HG02759 (cell line): ENCODE results near the gene RANGRF.
"Not testable (repeated sequence)": the region's sequence is repeated elsewhere in the genome, so short reads cannot be mapped to it uniquely, and the experiment has no call there.

Source experiments
- ATAC-seq: cut with Tn5 transposase; IDR thresholded peaks from one replicate; pipeline ENCODE4 v1.9.1; 2021; ENCODE audit warnings: mild to moderate bottlenecking, moderate library complexity; ENCODE audit not compliant: unreplicated experiment

Gene RANGRF

GRCh38 chr17:8288336-8289102 is at the start of gene RANGRF:
RANGRF (plus strand) TSS chr17:8288670; CDS start chr17:8288789, 119 bp downstream.
- peak; percentile 87 for ATAC-seq

- ATAC-seq: no peak
Measured at GRCh38 chr17:8243827-8244226, 44.6 kb upstream of the RANGRF start.

GRCh38 chr17:8244768-8245167 is 43.7 kb upstream of the RANGRF start:
- no peak for ATAC-seq

- ATAC-seq: peak; percentile 59
Measured at GRCh38 chr17:8248751-8249607, 39.5 kb upstream of the RANGRF start, which contains the start of gene PFAS. PFAS (plus strand) TSS chr17:8249289; CDS start chr17:8253938, 4,649 bp downstream.

- no peak for ATAC-seq
Measured at GRCh38 chr17:8249621-8250500, 38.6 kb upstream of the RANGRF start.

GRCh38 chr17:8251411-8251810 is 37.1 kb upstream of the RANGRF start:
- not testable (repeated sequence) for ATAC-seq

GRCh38 chr17:8253801-8254200 is 34.7 kb upstream of the RANGRF start:
- ATAC-seq: no peak

GRCh38 chr17:8254881-8255280 is 33.6 kb upstream of the RANGRF start:
- no peak for ATAC-seq

- ATAC-seq: no peak
Measured at GRCh38 chr17:8255499-8255898, 33.0 kb upstream of the RANGRF start.

GRCh38 chr17:8256291-8256690 is 32.2 kb upstream of the RANGRF start:
- no peak for ATAC-seq

- ATAC-seq: no peak
Measured at GRCh38 chr17:8256691-8257090, 31.8 kb upstream of the RANGRF start.

- ATAC-seq: no peak
Measured at GRCh38 chr17:8257801-8258200, 30.7 kb upstream of the RANGRF start.

- ATAC-seq: no peak
Measured at GRCh38 chr17:8264320-8264719, 24.1 kb upstream of the RANGRF start.

GRCh38 chr17:8264836-8265542 is 23.5 kb upstream of the RANGRF start:
- ATAC-seq: no peak

- ATAC-seq: no peak
Measured at GRCh38 chr17:8266648-8267479, 21.6 kb upstream of the RANGRF start.

- ATAC-seq: no peak
Measured at GRCh38 chr17:8267480-8268147, 20.9 kb upstream of the RANGRF start.

- ATAC-seq: no peak
Measured at GRCh38 chr17:8268550-8269298, 19.7 kb upstream of the RANGRF start.

GRCh38 chr17:8272421-8272820 is 16.0 kb upstream of the RANGRF start:
- ATAC-seq: no peak
